HFF-Myc (cell line): ENCODE results near the gene CTNNA3.

ENCODE experiments used
- DNase-seq: peaks from one replicate; pipeline ENCODE4 v3.0.0-alpha.2; 2011; ENCODE audit warnings: low read depth; ENCODE audit errors: extremely low read depth
- H3K4me3 ChIP-seq: replicated peaks from 2 replicates; pipeline ENCODE4 v1.5.1; 2011; ENCODE audit warnings: low read depth, mild to moderate bottlenecking, control low read depth, low read length
- CTCF ChIP-seq: IDR thresholded peaks from 2 replicates; pipeline ENCODE4 v1.5.1; 2012; ENCODE audit warnings: mild to moderate bottlenecking, low read depth, low read length, control low read depth; ENCODE audit errors: missing control alignments

Gene CTNNA3

GRCh38 chr10:65894961-65895360, 1801.0 kb downstream of the CTNNA3 start:
- no peak overlapping the region for H3K4me3 ChIP-seq
- DNase-seq: no peak
- no peak for TF ChIP-seq CTCF

DNA sequence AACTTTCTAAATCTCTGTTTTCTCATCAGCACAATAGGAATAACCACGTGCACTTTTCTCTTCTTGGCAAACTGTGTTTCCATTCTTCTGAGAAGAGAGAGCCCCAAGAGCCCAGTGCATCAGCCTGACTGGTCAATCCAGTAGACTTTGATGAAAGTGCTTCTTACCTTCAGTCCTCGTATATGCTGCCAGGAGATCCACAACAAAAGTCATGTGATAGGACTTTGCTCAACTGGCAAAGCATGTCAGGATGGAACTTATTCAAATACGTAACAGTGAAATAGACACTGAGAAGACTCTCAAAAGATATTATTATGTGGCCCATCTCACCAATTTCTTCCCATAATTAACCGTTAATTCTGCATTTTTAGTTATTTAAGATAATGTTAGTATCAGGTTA, 1801.6 kb downstream of the CTNNA3 start:
- no peak for DNase-seq
- H3K4me3 ChIP-seq: no peak overlapping the region
- TF ChIP-seq CTCF: no peak

DNA sequence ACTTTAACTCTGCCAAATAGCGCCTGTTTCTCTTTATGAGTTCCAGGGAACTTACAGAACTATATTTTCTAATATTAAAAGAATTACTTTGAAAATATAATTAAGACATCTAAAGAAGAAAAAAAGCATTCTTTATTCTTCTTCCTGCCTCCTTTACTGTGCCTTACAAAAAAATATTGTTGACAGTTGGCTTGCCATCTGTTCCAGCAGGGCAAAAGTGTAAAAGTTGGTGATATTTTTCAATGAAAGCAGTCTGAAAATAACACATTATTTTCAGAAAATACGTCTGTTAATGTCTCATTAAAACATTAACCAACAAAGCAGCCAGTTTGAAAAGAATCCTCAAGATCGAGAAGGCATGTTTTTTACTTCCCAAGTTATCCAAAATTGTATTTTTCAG, 1802.3 kb downstream of the CTNNA3 start:
- no peak for TF ChIP-seq CTCF
- no peak for DNase-seq
- H3K4me3 ChIP-seq: no peak overlapping the region

DNA sequence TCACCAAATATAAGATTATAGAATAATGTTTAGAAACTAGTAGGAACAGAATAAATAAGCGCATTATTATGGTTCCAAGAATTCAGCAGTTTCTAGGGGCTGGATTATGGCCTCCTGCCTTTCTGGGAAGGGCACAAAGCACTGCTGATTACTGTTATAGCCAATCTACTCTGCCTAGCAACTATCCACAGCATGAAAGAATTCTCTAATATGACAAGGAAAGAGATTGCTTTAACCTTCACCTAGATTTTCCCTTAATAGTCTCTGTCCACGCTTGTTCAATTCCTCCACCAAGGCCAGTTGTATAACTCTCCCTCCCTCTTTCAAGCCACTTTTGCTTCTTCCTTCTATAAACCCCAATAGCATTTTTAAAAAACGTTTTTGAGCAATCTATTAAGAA, 1803.7 kb downstream of the CTNNA3 start:
- H3K4me3 ChIP-seq: no peak overlapping the region
- no peak for DNase-seq

GRCh38 chr10:65891073-65891981, 1804.7 kb downstream of the CTNNA3 start:
- no peak for DNase-seq
- no peak for TF ChIP-seq CTCF
- no peak overlapping the region for H3K4me3 ChIP-seq

More for the DNA sequence above, 1803.7 kb downstream of the CTNNA3 start:
- no peak for TF ChIP-seq CTCF

DNA sequence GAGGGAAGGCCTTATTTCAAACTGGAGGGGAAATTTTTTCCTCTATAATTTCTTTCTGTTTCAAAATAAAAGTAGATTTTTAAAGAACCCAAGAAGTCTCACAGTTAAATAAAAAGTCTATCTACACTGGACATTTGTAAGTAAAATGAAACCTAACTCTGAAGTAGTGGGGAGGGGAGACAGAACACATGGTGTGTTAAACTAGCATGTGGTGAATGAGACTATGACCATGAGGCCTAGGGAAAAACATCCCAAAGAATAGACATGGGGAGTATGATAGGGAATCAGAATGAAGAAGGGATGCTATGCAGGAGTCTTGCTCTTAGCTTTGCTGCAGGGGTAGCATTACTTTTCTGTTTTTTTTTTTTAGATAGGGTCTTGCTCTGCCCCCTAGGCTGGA, 1831.5 kb downstream of the CTNNA3 start:
- no peak for TF ChIP-seq CTCF
- no peak overlapping the region for H3K4me3 ChIP-seq
- no peak for DNase-seq
